Stimulated activated CD4-positive, alpha-beta T cell treated with anti-CD3 and anti-CD28 coated beads, Interleukin-1b, Interleukin-23, amount 100 ng/mL, for 1 hour (primary cell): Measurements from ENCODE around the gene DIP2C.

Source experiments
- DNase-seq, 2 donors: peaks; one replicate each; pipeline ENCODE4 v3.0.0-alpha.2; 2020; ENCODE audit warnings: low read depth in 2 of 2

The DIP2C gene

DNA sequence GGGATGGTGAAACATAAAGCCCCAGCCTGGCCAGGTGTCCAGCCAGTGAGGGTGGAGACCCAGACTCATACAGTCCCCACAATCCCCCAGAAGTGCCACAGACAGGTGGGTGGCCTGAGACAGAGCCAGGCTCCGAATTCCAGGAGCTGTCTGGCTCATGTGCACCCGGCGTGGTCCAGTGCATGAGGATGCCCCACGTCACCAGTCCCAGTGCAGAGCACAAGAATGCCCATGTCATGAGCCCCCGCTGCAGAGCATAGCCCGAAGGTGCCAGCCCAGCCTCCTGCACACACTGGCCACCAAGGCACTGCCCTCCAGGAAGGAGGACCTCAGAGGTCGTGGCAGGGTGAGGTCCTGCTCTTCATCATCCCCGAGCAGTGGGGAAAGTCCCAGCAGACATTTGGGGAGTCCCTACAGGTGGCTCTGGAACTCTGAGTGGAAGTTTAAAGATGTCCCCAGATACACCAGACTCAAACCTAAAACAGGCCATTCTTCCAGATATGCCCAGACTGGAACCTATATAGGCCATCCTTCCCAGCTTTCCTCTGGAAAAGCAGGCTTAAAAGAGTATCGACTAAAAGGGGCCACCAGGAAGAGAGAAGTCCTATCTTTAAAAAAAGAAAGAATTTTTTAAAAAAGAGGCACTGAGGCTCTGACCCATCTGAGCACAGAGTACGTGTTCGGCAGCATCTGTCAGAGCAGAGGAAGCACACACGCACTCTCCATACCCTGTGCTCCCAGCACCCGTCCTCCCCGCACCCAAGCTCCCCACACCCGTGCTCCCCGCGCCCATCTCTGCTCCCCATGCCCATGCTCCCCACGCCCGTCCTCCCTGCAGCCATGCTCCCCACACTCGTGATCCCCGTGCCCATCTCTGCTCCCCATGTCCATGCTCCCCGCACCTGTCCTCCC, 11.5 kb downstream of the DIP2C start:
- DNase-seq = no peak

DNA sequence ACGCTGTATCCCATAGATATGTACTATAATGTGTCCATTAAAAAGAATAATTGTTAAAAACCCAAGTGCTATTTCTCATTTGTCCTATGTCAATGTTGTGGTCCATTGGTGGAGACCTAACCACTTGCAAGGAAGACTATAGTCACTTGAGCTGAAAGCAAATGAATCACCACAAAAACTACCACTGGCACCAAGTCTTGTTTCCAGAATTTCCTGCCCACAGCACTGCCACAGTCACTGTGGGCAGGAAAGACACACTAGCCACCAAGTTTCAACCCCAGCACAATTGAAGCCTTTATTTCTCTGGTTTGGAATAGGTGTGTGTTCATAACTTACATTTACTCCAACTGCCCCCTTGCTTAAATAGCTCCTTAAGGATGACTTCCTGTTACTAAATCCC, 12.4 kb downstream of the DIP2C start:
- no peak for DNase-seq

DNA sequence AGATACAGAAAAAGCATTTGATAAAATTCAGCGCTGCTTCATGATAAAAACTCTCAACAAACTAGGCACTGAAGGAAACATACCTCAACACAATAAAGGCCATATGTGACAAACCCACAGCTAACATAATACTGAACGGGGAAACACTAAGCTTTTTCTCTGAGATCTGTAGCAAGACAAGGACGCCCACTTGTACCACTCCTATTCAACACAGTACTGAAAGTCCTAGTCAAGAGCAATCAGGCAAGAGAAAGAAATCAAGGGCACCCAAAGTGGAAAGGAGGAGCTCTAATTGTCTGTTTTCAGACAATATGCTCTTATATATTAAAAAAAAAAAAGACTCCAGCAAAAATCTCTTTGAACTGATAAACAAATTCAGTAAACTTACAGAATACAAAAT, 13.3 kb downstream of the DIP2C start:
- DNase-seq = no peak

DNA sequence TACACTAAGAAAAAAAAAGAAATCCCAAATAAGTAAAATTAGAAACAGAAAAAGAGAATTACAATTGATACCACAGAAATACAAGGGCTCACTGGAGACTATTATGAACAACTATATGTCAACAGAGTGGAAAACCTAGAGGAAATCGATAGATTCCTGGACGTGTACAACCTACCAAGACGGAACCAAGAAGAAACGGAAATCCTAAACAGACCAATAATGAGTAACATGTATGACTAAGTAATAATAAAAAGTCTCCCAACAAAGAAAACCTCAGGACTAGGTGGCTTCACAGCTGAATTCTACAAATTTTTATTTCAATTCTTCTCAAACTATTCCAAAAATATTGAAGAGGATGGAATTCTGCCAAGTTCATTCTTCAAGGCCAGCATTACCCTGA, 13.9 kb downstream of the DIP2C start:
- no peak for DNase-seq

DNA sequence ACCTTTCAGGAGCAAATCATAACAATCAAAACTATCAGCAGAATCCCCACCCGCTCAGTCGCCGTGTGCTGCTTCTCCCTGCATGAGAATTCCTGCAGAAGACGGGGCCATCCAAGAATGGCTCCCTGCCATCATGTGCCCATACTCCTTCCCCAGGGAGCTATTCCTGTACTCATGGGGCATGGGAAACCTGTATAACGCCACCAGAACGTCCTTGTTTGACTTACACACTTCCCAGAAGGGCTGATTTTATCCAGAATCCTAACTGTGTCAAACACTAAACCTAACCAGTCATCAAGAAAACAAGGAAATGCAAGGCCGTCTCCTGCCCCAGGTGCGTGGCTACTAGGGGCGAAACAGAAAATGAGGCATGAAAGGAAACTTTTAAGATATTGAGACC, 16.0 kb downstream of the DIP2C start:
- no peak for DNase-seq

DNA sequence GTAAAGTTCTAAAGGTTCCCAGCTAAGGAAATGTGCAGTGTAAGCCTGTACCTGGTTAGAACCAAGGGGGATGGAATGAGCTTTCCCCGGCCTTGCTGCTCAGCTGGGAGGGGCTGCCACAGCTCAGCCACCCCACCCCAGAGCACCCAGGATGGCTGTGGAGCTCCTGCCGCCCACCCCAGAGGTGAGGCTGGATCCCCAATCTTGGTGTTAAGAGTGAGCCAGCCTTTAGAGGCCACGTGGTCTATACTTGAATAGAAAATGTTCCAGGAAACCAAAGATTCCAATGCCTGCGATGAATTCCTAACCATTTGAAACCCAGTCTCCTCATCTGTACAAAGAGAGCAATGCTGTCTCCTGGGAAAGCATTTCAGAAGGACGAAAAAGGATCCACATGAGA, 16.5 kb downstream of the DIP2C start:
- no peak for DNase-seq

DNA sequence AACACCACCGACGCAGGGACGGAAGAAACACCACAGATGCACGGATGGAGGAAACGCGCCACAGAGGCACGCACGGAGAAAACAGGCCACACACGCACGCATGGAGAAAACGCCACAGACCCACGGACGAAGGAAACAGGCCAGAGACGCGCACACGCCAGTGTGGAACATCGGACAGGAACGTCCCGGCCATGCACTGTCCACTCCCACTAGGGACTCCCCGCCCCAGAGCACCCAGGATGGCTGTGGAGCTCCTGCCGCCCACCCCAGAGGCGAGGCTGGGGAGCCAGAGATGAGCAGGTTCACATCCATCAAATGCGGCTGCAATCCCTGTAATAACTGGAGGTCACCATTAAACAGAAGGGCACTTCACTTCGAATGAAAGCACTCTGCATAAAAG, 17.3 kb downstream of the DIP2C start:
- no peak for DNase-seq

DNA sequence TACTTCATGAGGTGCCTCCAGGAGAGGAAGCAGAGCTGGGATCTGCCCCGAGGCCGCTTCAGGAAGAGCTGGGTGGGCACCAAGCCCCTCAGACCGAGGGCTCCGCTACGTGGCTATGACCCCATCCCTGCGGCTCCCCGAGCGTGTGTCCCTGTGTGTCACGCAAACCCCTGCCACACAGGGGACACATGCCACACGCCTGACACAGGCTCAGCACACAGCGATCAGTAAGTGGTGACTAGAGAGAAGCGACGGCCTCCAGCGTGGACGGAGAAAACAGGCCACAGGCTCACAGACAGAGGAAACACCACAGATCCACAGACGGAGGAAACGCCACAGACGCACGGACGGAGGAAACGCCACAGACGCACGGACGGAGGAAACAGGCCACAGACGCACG, 18.5 kb downstream of the DIP2C start:
- no peak for DNase-seq

DNA sequence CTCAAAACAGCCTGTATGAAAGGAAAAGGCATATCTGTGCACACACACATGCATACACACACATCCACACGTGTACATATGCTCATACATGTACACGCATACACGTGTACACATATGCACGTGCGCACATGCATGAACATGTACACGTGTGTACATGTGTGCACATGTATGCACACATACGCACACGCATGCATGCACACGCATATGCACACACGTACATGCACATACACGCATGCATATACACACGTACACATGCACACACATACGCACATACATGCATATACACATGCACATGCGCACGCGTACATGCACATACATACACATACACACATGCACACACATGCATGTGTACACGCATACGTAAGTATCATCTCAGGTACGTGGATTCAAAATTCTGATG, 19.4 kb downstream of the DIP2C start:
- no peak for DNase-seq

DNA sequence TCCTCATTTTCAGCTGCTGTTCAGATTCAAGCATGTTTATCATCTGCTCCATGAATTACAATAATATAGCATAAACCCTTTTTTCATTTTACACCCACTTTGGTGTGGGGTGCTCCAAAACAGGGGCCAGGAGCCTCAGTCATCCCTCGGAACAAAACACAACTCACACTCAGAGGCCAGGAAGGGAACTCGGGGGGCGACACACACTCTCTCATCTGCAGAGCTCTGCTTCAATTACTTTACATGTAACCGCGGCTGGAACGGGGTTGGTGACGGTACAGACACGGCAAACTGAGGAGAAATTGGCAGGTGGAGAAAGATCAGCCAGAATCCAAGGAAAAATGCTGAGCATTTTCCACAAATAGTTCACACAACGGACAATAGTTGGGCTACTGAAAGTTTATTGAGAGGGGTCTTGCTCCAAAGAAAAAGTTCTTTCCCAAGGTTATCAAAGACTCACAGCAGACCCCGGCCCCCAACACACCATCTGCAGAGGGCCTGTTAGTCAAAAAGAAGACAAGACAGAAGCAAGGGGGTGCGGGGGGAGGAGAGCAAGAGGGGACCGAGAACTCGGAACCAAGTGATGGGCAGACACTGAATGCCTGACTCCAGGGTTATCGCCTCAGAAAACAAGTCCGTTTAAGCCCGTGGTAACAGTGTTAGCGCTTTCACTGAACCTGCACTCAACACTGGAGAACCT, 20.5 kb downstream of the DIP2C start:
- DNase-seq = no peak

DNA sequence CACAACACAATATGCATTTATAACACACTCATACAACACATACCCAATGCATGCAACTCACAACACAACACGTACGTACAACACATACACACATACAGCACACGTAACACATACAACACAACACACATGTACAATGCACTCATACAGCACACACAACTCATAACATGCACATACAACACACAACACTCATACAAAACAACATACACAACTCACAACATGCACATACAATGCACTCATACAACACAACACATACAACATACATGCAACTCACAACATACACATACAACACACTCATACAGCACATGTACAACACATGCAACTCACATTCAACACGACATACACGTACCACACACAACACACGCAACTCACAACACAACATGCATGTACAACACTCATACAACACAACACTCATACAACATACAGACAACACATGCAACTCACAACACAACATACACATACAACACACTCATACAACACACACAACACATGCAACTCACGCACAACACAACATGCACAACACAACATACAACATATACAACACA, 21.8 kb downstream of the DIP2C start:
- DNase-seq = no peak

DNA sequence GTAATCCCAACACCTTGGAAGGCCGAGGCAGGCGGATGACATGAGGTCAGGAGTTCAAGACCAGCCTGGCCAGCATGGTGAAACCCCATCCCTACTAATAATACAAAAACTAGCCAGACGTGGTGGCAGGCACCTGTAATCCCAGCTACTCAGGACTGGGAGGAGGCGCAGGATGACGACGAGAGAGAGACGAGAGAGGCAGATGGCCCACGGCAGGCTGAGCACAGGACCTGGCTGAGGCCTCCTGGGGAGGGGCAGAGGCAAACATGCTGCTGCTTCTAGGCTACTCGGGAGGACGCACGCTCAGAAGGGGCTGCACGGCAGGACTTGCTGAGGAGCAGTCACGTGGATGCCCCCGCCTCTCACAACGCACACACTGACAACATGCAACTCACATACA, 22.4 kb downstream of the DIP2C start:
- DNase-seq = no peak

DNA sequence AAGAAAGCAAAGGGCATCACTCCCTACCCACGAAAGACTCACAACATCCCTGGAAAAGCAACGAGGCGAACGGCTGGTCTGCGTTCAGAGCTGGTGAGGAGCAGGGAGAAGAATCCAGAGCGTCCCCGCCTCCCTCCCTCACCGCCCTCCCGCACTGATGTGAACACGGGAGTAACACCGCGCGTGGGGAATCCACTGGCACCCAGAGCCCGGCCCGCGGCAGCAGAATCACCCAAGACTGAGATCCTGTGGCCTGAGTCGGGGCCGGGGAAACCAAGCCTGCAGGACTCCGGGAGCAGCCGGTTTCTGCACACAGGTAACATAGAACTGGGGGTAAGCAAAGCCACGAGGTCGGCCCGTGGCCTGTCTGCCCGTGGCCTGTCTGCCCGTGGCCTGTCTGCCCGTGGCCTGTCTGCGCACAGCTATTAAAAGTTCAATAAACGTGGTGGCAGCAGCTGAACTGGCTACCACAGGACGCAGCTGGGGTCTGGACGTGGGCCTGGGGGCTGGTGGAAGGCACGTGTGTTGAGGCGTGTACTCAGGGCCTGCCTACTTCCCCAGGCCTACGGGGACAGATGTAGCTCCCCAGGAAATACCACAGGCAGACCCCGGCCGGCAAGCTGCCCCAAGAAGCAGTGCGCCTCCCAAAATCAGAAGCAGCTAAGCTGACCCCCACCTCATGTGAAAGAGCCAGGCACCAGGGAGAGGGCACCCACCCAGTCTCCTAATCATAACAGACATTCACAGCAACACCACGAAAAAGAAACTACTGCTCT, 23.0 kb downstream of the DIP2C start:
- no peak for DNase-seq

DNA sequence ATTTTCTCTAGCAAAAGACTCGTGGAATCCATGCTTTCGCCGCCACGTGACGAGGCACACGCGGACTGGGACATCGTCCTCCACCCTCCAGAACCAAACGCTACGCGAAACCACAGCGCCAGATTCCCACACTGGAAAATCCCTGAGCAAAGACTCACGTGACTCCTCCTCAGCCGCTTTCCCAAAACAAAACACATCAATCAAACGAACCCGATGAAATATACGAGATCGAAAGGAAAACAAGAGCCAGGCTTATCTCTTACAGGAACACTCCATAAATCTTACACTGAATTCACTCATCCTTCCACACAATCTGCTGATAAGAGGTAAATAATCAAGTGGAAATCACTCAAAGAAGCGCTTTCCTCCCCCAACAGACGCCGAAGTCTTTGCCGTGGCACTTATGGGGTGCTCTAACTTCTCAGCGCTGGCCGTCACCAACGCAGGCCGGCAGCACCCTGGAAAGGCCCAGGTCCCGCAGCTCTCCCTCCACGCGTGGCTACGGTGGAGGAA, 23.8 kb downstream of the DIP2C start:
- DNase-seq = no peak

DNA sequence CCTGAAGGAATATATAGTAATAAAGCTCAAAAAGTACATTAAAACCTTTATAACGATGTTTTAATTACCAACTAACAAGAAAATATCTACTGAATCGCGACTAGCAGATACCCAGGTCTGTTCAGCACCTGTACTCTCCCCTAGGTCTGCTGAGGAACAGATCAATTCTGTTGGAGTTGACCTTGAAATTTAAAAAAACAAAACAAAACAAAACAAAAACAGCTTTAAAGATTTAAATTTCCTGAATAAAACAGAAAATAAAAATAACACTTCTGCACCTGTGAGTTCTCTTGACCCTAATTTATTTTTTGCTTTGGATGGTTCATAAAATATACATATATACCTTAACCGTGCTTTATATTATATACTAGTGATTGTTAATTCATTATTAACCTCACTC, 24.6 kb downstream of the DIP2C start:
- DNase-seq = no peak

DNA sequence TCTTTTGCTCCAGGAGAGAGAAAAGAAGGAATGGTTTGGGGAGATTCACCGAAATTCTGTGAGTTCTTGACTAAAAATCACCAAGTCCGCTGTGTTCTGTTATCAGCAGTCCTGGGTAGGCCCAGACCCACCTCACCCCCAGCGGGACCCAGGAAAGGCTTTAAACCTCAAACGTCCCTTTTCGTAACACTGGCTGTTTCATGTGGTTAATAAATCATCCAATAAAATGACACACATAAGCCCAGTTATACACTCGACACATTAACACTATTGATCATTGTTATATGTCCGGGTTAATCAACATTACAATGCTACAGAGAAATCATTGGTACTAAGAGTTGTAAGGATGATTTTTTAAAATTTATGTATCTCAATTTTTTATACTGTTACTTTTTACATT, 25.2 kb downstream of the DIP2C start:
- DNase-seq = no peak

DNA sequence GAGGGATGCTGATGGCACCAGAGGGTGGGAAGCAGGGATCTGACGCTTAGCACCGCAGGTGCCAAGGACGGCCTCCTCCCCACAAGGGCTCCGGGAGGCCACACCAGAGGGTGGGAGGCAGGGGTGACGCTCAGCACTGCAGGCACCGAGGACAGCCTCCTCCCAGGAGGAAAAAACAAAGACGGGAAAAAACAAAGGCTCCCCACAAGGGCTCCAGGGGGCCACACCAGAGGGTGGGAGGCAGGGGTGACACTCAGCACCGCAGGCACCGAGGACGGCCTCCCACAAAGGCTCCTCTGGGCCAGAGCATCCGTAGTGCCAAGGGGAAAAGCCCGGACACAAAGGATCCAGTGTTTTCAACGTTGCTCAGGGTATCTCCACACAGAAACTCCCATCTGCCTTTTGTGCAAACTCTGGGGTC, 25.6 kb downstream of the DIP2C start:
- no peak for DNase-seq

DNA sequence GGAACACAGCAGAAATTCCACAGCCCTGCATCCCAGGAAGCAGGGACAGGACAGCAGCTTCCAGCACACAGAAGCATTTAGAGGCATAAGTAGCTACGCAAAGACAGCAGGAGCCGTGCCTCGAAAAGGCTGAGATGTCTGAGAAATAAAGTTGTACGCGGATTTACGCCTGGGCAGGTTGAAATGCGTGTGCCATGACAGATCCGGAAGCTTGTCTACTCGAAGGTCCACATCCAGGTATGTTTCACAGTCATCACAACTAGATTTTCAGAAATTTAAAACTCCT, 26.1 kb downstream of the DIP2C start:
- DNase-seq = no peak

DNA sequence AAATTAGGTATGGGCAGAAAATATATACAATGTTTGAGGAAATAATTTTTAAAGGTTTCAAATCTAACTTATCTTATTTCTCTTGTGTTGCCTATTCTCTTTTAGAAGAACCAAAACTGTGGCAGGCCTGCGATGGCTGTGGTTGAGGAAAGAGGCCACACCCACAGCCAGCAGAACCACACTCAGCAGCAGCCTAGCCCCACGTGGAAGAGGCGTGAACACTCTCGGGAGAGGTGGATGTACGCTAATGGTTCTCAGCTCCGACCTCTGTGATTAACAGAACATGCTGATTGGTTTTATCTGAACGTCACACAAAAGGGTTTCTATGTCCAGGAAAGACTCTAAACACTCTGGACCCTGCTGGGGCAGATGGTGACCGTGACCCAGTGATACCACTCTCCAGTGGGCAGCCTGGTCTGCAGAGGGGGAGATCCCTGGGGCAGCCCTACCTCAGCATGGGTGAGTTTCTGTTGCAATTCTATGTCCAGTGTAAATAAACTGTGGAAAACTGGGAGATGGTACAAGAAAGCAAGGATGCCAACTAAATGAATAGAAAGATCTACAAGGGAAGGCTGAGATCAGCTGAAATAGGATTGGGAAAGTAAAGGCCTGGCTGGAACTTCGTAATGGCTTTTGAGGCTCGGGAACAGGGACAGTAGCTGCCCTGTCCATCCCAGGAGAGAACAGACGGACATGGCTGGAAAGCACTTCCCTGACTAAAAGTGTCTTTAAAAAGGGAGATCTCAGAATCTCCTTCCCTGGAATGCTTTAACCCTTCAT, 26.6 kb downstream of the DIP2C start:
- no peak for DNase-seq

DNA sequence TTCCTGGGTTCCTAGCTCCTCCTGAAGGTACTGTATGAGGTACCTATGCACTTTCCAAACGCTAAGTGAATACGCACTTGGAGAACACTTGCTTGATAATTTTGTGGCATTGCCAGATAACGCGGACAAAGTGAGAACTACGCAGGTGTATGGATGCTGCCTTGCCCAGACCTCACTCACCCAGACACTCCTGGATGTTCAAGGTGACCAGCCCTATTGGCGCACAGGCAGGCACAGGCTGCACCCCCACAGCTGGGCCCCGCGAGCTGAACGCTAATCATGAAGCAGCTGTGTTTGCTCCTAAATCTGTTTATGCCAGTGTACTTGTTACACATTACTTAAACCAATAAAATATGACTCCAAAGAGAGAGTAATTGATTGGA, 27.3 kb downstream of the DIP2C start:
- no peak for DNase-seq

DNA sequence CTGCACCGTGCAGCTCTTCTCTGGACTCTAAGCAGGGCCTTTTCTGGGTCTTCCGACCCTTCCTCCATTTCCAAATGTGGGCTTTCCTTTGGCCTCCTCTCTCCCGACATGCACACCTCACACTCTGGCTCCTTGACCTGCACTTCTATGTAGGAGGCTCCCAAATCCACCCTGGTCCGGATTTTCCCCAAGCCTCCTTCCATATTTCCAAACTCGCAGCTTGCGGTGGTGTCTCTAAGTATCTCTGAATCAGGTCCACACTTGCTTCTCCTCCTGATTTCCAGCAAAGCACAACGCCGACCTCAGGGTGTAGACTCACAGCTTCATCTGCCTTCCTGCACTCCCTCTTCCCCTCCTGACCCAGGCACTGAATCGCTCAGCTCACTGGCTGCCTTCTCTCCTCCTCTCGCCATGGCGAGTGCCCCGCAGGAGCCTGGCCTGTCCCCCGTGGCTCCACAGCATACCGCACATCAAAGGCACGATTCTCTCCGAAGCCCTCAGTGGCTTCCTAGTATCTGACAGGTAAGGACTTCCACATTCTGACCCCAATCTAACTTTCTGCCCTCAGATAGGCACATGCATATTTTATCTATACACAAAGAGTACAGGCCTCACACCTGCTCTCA, 27.8 kb downstream of the DIP2C start:
- DNase-seq = no peak
